WTC11 (cell line): ENCODE results near the gene HHAT. TPM values are rescaled to one million over a fixed set of nuclear protein-coding genes. Genes with fewer than 3 reads are reported as not detected.
"Not testable (repeated sequence)": the region's sequence is repeated elsewhere in the genome, so short reads cannot be mapped to it uniquely, and the experiment has no call there.

Experiments used
- ATAC-seq: fragments of 200-7000 bp; cut with Tn5 transposase; 2 replicates; pipeline ENCODE4 v1.10.0; 2021; ENCODE audit warnings: mild to moderate bottlenecking, moderate library complexity
- CTCF ChIA-PET: fragments of 300-600 bp; sonication (Branson Sonifier 250); formaldehyde crosslinking; loops from one replicate; lab custom pipeline; 2021; ENCODE audit warnings: antibody characterized with exemption; lab: Charles Lee
- POLR2A ChIA-PET: fragments of 350-600 bp; sonication (Branson Sonifier 250); formaldehyde crosslinking; loops from one replicate; lab custom pipeline; 2021; ENCODE audit warnings: antibody characterized with exemption; lab: Charles Lee
- DNase-seq: peaks from one replicate; pipeline ENCODE4 v3.0.0; 2021; ENCODE audit warnings: low spot score
- H3K27ac Mint-ChIP-seq: 2 replicates; pipeline ENCODE4 v1.8.0; 2021; ENCODE audit warnings: mixed read lengths
- H3K27me3 Mint-ChIP-seq: 2 replicates; pipeline ENCODE4 v1.8.0; 2021; ENCODE audit warnings: low read depth, mild to moderate bottlenecking, moderate library complexity, mixed read lengths
- H3K36me3 Mint-ChIP-seq: 2 replicates; pipeline ENCODE4 v1.8.0; 2021; ENCODE audit warnings: mixed read lengths
- H3K4me1 Mint-ChIP-seq: 2 replicates; pipeline ENCODE4 v1.8.0; 2022; ENCODE audit warnings: mixed read lengths
- H3K4me3 Mint-ChIP-seq: 2 replicates; pipeline ENCODE4 v1.8.0; 2021; ENCODE audit warnings: mild to moderate bottlenecking, moderate library complexity, mixed read lengths
- H3K9me3 Mint-ChIP-seq: 2 replicates; pipeline ENCODE4 v1.8.0; 2021; ENCODE audit warnings: mixed read lengths
- AR ChIP-seq: fragments of 250-450 bp; sonication (Bioruptor Pico); IDR thresholded peaks from 2 replicates; pipeline ENCODE4 v1.9.0; 2021; ENCODE audit warnings: mild to moderate bottlenecking
- ATF1 ChIP-seq: sonication (generic); formaldehyde crosslinking; IDR thresholded peaks from 2 replicates; pipeline ENCODE4 v1.8.1; 2023; ENCODE audit warnings: mild to moderate bottlenecking, moderate library complexity, missing genetic modification reagents
- CBFB ChIP-seq: sonication (generic); formaldehyde crosslinking; IDR thresholded peaks from 2 replicates; pipeline ENCODE4 v1.8.1; 2022; ENCODE audit warnings: mild to moderate bottlenecking, low read depth, missing genetic modification reagents
- FOXJ3 ChIP-seq: sonication (generic); formaldehyde crosslinking; IDR thresholded peaks from 2 replicates; pipeline ENCODE4 v1.9.0; 2021; ENCODE audit warnings: missing genetic modification reagents, mild to moderate bottlenecking, borderline replicate concordance
- FOXK1 ChIP-seq: sonication (generic); formaldehyde crosslinking; IDR thresholded peaks from 2 replicates; pipeline ENCODE4 v1.8.0; 2022; ENCODE audit warnings: mild to moderate bottlenecking, moderate library complexity, missing genetic modification reagents
- FOXP1 ChIP-seq: sonication (generic); formaldehyde crosslinking; IDR thresholded peaks from 2 replicates; pipeline ENCODE4 v1.8.0; 2022; ENCODE audit warnings: missing genetic modification reagents, mild to moderate bottlenecking, moderate library complexity, borderline replicate concordance
- GRHL2 ChIP-seq: fragments of 250-450 bp; sonication (Bioruptor Pico); IDR thresholded peaks from 2 replicates; pipeline ENCODE4 v1.8.0; 2022; ENCODE audit warnings: mild to moderate bottlenecking, moderate library complexity; ENCODE audit not compliant: insufficient replicate concordance, severe bottlenecking
- HMGA2 ChIP-seq: fragments of 250-450 bp; sonication (Bioruptor Pico); IDR thresholded peaks from 2 replicates; pipeline ENCODE4 v1.4.0; 2021; ENCODE audit warnings: mild to moderate bottlenecking, moderate library complexity
- JAZF1 ChIP-seq: fragments of 250-450 bp; sonication (Bioruptor Pico); IDR thresholded peaks from 2 replicates; pipeline ENCODE4 v1.9.0; 2021; ENCODE audit warnings: moderate library complexity, mild to moderate bottlenecking, inconsistent platforms
- NFATC4 ChIP-seq: fragments of 250-450 bp; sonication (Bioruptor Pico); IDR thresholded peaks from 2 replicates; pipeline ENCODE4 v1.9.0; 2021; ENCODE audit warnings: mild to moderate bottlenecking
- NR3C1 ChIP-seq: sonication (generic); formaldehyde crosslinking; conservative IDR thresholded peaks from 2 replicates; pipeline ENCODE4 v1.8.1; 2023; ENCODE audit warnings: low read depth, mild to moderate bottlenecking, missing genetic modification reagents
- SMAD4 ChIP-seq: sonication (generic); formaldehyde crosslinking; IDR thresholded peaks from 2 replicates; pipeline ENCODE4 v1.8.0; 2022; ENCODE audit warnings: mild to moderate bottlenecking, missing genetic modification reagents
- SOX15 ChIP-seq: fragments of 250-450 bp; sonication (Bioruptor Pico); IDR thresholded peaks from 2 replicates; pipeline ENCODE4 v1.9.0; 2021; ENCODE audit warnings: mild to moderate bottlenecking
- STAT6 ChIP-seq: sonication (generic); formaldehyde crosslinking; conservative IDR thresholded peaks from 2 replicates; pipeline ENCODE4 v1.8.1; 2023; ENCODE audit warnings: mild to moderate bottlenecking, low read depth, missing genetic modification reagents, moderate library complexity
- TCF7 ChIP-seq: sonication (generic); formaldehyde crosslinking; IDR thresholded peaks from 2 replicates; pipeline ENCODE4 v1.8.0; 2022; ENCODE audit warnings: mild to moderate bottlenecking, low read depth, missing genetic modification reagents, moderate library complexity
- TEAD4 ChIP-seq: sonication (generic); formaldehyde crosslinking; IDR thresholded peaks from 2 replicates; pipeline ENCODE4 v1.8.0; 2022; ENCODE audit warnings: mild to moderate bottlenecking, missing genetic modification reagents
- ZNF317 ChIP-seq: sonication (generic); formaldehyde crosslinking; IDR thresholded peaks from 2 replicates; pipeline ENCODE4 v1.8.1; 2023; ENCODE audit warnings: low read depth, mild to moderate bottlenecking, moderate library complexity, missing genetic modification reagents, borderline replicate concordance
- total RNA-seq: library from RNA; stranded (reverse); gene quantifications from 3 replicates; pipeline ENCODE4 v1.2.3, GENCODE V29; 2021
- TF ChIP-seq, protein P1 (sequence below): fragments of 250-450 bp; sonication (Bioruptor Pico); IDR thresholded peaks from 2 replicates; pipeline ENCODE4 v1.9.0; 2021; ENCODE audit warnings: mild to moderate bottlenecking
- TF ChIP-seq, protein P2 (sequence below): fragments of 250-450 bp; sonication (Bioruptor Pico); IDR thresholded peaks from 2 replicates; pipeline ENCODE4 v1.9.0; 2021; ENCODE audit warnings: mild to moderate bottlenecking, borderline replicate concordance
- TF ChIP-seq, protein P3 (sequence below): sonication (generic); formaldehyde crosslinking; IDR thresholded peaks from 2 replicates; pipeline ENCODE4 v1.8.1; 2023; ENCODE audit warnings: mild to moderate bottlenecking, missing genetic modification reagents

Gene HHAT
- total RNA-seq, 1 experiment from 2014 or later, result 0.39 TPM

- TF ChIP-seq NFATC4 (CRISPR knock-in tag), result no peak
Observed at GRCh38 chr1:210418863-210419650, 90.4 kb downstream of the HHAT start (continued).

GRCh38 chr1:210426696-210427095 lies 98.0 kb downstream of the HHAT start:
- H3K27me3 Mint-ChIP-seq, H3K4me3 Mint-ChIP-seq, H3K4me1 Mint-ChIP-seq, H3K36me3 Mint-ChIP-seq, CTCF ChIA-PET, DNase-seq, H3K27ac Mint-ChIP-seq, ATAC-seq, POLR2A ChIA-PET: not testable (repeated sequence)
- peaks cover 14% of the 10 kb centered on the region for H3K9me3 Mint-ChIP-seq

DNA sequence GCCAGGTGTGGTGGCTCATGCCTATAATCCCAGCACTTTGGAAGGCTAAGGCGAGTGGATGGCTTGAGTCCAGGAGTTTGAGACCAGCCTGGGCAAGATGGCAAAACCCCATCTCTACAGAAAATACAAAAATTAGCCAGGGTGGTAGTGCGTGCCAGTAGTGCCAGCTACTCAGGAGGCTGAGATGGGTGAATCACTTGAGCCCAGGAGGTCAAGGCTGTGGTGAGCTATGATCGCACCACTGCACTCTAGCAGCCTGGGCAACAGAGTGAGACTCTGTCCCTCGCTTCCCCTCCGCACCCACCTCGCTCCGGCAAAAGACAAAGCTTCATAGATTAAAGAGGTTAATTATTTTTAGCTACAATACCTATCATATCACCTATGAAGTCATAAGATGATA lies 100.0 kb downstream of the HHAT start:
- POLR2A ChIA-PET, result no interaction called here
- H3K27ac Mint-ChIP-seq, result no peak overlapping the region
- CTCF ChIA-PET, result interaction anchor here (1.3 kb wide), 1 partner anchor 13 kb away, joined by 4 read pairs; no protein-coding TSS in a partner anchor
- no peak overlapping the region for H3K4me3 Mint-ChIP-seq
- no peak for TF ChIP-seq STAT6 (CRISPR knock-in tag)
- TF ChIP-seq TEAD4 (CRISPR knock-in tag), result no peak
- TF ChIP-seq FOXJ3 (CRISPR knock-in tag), result no peak
- TF ChIP-seq NFATC4 (CRISPR knock-in tag), result no peak
- TF ChIP-seq FOXK1 (CRISPR knock-in tag), result no peak
- TF ChIP-seq AR (CRISPR knock-in tag), result no peak
- TF ChIP-seq, protein P1, sequence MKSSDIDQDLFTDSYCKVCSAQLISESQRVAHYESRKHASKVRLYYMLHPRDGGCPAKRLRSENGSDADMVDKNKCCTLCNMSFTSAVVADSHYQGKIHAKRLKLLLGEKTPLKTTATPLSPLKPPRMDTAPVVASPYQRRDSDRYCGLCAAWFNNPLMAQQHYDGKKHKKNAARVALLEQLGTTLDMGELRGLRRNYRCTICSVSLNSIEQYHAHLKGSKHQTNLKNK (CRISPR knock-in tag), result no peak
- TF ChIP-seq ATF1 (CRISPR knock-in tag), result no peak
- TF ChIP-seq, protein P2, sequence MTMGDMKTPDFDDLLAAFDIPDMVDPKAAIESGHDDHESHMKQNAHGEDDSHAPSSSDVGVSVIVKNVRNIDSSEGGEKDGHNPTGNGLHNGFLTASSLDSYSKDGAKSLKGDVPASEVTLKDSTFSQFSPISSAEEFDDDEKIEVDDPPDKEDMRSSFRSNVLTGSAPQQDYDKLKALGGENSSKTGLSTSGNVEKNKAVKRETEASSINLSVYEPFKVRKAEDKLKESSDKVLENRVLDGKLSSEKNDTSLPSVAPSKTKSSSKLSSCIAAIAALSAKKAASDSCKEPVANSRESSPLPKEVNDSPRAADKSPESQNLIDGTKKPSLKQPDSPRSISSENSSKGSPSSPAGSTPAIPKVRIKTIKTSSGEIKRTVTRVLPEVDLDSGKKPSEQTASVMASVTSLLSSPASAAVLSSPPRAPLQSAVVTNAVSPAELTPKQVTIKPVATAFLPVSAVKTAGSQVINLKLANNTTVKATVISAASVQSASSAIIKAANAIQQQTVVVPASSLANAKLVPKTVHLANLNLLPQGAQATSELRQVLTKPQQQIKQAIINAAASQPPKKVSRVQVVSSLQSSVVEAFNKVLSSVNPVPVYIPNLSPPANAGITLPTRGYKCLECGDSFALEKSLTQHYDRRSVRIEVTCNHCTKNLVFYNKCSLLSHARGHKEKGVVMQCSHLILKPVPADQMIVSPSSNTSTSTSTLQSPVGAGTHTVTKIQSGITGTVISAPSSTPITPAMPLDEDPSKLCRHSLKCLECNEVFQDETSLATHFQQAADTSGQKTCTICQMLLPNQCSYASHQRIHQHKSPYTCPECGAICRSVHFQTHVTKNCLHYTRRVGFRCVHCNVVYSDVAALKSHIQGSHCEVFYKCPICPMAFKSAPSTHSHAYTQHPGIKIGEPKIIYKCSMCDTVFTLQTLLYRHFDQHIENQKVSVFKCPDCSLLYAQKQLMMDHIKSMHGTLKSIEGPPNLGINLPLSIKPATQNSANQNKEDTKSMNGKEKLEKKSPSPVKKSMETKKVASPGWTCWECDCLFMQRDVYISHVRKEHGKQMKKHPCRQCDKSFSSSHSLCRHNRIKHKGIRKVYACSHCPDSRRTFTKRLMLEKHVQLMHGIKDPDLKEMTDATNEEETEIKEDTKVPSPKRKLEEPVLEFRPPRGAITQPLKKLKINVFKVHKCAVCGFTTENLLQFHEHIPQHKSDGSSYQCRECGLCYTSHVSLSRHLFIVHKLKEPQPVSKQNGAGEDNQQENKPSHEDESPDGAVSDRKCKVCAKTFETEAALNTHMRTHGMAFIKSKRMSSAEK (CRISPR knock-in tag), result no peak
- no peak for TF ChIP-seq CBFB (CRISPR knock-in tag)
- TF ChIP-seq FOXP1 (CRISPR knock-in tag), result no peak
- TF ChIP-seq GRHL2, result no peak
- TF ChIP-seq JAZF1 (CRISPR knock-in tag), result no peak
- no peak for TF ChIP-seq TCF7 (CRISPR knock-in tag)
- no peak for TF ChIP-seq ZNF317 (CRISPR knock-in tag)
- TF ChIP-seq, protein P3, sequence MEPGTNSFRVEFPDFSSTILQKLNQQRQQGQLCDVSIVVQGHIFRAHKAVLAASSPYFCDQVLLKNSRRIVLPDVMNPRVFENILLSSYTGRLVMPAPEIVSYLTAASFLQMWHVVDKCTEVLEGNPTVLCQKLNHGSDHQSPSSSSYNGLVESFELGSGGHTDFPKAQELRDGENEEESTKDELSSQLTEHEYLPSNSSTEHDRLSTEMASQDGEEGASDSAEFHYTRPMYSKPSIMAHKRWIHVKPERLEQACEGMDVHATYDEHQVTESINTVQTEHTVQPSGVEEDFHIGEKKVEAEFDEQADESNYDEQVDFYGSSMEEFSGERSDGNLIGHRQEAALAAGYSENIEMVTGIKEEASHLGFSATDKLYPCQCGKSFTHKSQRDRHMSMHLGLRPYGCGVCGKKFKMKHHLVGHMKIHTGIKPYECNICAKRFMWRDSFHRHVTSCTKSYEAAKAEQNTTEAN (CRISPR knock-in tag), result no peak
- TF ChIP-seq SMAD4 (CRISPR knock-in tag), result no peak
- TF ChIP-seq NR3C1 (CRISPR knock-in tag), result no peak
- TF ChIP-seq SOX15 (CRISPR knock-in tag), result no peak
- TF ChIP-seq HMGA2 (CRISPR knock-in tag), result no peak
- TF ChIP-seq, all 79 proteins: peak for 0
- no peak for DNase-seq
- H3K27me3 Mint-ChIP-seq, result no peaks in the 10 kb centered on the region
- H3K9me3 Mint-ChIP-seq, result peaks cover 10% of the 10 kb centered on the region
- H3K4me1 Mint-ChIP-seq, result peaks cover 4% of the 10 kb centered on the region
- ATAC-seq, result no peak
- H3K36me3 Mint-ChIP-seq, result no peaks in the 10 kb centered on the region
